Muscle layer of duodenum (tissue), 2 donors: Measurements from ENCODE around the gene NFIB.

Experiments used
- H3K27ac ChIP-seq: one replicate; pipeline ENCODE4 v1.7.0; 2013; ENCODE audit warnings: mild to moderate bottlenecking, low read length
- H3K27me3 ChIP-seq: one replicate; pipeline ENCODE4 v1.7.0; 2013; ENCODE audit warnings: low read depth, mild to moderate bottlenecking, control low read depth, low read length
- H3K36me3 ChIP-seq, 2 donors: one replicate each; pipeline ENCODE4 v1.7.0; 2013; ENCODE audit warnings: low read length in 2 of 2, control low read depth in 1 of 2, mild to moderate bottlenecking in 1 of 2; ENCODE audit not compliant: insufficient read depth in 2 of 2, control insufficient read depth in 1 of 2
- H3K4me1 ChIP-seq, 2 donors: one replicate each; pipeline ENCODE4 v1.7.0; 2013; ENCODE audit warnings: low read length in 2 of 2, mild to moderate bottlenecking in 2 of 2, control low read depth in 1 of 2, moderate library complexity in 1 of 2; ENCODE audit not compliant: insufficient read depth in 2 of 2, control insufficient read depth in 1 of 2
- H3K4me3 ChIP-seq, 2 donors: one replicate each; pipeline ENCODE4 v1.7.0; 2013; ENCODE audit warnings: low read length in 2 of 2, low read depth in 1 of 2, mild to moderate bottlenecking in 1 of 2
- H3K9me3 ChIP-seq, 2 donors: one replicate each; pipeline ENCODE4 v1.7.0; 2013; ENCODE audit warnings: low read length in 2 of 2, control low read depth in 1 of 2, mild to moderate bottlenecking in 1 of 2; ENCODE audit not compliant: control insufficient read depth in 1 of 2
- donor health status: healthy.

The NFIB gene

DNA sequence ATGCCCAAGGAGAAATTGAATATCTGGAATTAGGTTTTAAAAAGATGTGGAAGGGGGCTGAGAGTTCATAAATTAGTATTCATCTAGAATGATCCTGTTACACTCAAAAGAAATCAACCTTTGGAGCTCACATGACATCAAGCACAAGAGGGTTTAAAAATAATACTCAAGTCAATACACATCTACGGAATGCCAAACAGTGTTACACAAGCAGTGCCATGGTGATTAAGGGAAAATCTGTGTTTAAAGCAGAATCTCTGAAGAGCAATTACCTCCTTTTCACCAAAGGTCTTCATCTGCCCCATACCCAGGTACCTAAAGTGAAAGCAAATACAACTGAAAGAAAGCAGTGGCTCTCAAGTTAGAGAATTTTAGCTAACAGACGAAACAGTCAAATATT is 261.6 kb downstream of the NFIB start:
- no peak overlapping the region for H3K4me3 ChIP-seq
- no peaks in the 10 kb centered on the region for H3K4me1 ChIP-seq
- no peaks in the 10 kb centered on the region for H3K36me3 ChIP-seq
- no peaks in the 10 kb centered on the region for H3K9me3 ChIP-seq
- no peak overlapping the region for H3K27ac ChIP-seq
- no peaks in the 10 kb centered on the region for H3K27me3 ChIP-seq

DNA sequence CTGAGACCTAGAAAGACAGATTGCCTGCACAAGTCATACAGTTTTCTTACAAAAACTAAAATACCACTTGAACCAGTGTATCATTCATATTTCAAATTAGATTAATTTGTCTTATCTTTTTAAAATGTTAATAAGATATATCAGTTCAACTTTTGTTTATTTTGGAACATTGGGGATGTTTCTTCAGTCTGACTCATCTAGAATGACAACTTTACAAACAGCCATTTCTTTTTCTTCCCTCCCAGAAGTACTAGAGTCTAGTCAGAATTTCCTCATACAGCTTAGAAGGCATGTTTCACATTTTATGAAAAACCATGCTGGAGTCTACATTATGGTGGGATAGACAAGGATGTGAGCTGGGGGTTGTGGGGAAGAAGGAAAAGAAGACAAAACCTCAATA is 262.5 kb downstream of the NFIB start:
- no peaks in the 10 kb centered on the region for H3K9me3 ChIP-seq
- no peaks in the 10 kb centered on the region for H3K36me3 ChIP-seq
- no peak overlapping the region for H3K4me3 ChIP-seq
- H3K27ac ChIP-seq = no peak overlapping the region
- no peaks in the 10 kb centered on the region for H3K27me3 ChIP-seq
- no peaks in the 10 kb centered on the region for H3K4me1 ChIP-seq

DNA sequence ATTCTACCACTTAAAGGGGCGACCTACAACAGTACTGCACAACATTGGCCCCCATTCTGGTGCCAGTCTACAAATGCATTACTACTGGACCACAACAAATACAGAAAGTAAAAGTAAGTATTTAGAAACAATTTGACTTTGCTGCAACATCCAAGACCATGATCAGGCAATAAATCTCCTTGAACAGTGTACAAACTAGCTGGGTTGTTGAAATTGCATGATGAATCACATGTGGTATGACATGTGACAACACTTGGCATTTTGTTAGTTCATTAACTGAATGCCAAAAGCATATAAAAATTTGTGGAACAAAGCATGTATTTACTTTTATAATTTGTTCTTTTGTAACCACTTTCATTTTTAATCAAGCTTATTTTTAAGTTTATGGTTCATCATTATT is 270.5 kb downstream of the NFIB start:
- no peaks in the 10 kb centered on the region for H3K4me1 ChIP-seq
- H3K27me3 ChIP-seq = no peaks in the 10 kb centered on the region
- H3K36me3 ChIP-seq = no peaks in the 10 kb centered on the region
- H3K27ac ChIP-seq = no peak overlapping the region
- no peaks in the 10 kb centered on the region for H3K9me3 ChIP-seq
- H3K4me3 ChIP-seq = no peak overlapping the region

DNA sequence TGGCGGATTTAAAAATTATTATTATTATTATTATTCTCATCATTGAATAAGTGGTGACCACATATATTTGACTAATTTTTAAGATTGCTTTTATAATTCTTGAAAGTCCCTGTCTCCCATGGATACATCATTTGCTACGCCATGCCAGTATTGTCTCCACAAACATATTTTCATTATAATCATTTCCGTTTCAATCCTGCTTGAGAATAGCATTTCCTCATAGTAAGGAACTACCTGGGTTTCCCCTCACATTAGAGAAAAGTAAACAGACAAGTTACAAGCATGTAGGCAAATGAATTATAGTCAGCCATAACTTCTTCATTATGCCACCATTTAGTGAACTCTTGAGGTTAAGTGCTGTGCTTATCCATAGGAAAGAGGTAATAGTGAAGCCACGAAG is 276.6 kb downstream of the NFIB start:
- no peaks in the 10 kb centered on the region for H3K9me3 ChIP-seq
- no peaks in the 10 kb centered on the region for H3K4me1 ChIP-seq
- no peaks in the 10 kb centered on the region for H3K36me3 ChIP-seq
- H3K4me3 ChIP-seq = no peak overlapping the region
- no peaks in the 10 kb centered on the region for H3K27me3 ChIP-seq
- H3K27ac ChIP-seq = no peak overlapping the region

DNA sequence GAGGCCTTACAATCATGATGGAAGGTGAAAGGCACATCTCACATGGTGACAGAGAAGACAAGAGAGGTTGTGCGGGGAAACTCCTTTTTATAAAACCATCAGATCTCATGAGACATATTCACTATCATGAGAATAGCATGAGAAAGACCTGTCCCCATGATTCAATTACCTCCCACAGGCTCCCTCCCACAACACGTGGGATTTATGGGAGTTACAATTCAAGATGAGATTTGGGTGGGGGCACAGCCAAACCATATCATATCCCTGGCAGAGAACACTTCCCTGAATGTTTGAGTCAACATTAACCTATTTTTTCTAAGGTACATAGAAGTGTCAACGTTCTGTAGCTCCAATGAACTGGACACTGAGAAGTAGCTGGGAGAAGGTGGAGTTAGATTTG is 280.9 kb downstream of the NFIB start:
- no peaks in the 10 kb centered on the region for H3K36me3 ChIP-seq
- H3K4me1 ChIP-seq = peaks cover 0 to 4% of the 10 kb centered on the region in 2 donors
- H3K27me3 ChIP-seq = no peaks in the 10 kb centered on the region
- no peak overlapping the region for H3K4me3 ChIP-seq
- H3K9me3 ChIP-seq = no peaks in the 10 kb centered on the region
- no peak overlapping the region for H3K27ac ChIP-seq
